Thyroid gland (tissue), 4 donors: ENCODE results near the gene NXF2B. TPM values are rescaled to one million over a fixed set of nuclear protein-coding genes. Genes with fewer than 3 reads are reported as not detected.

ENCODE experiments used
- DNase-seq, 2 donors: peaks; one replicate each; pipeline ENCODE4 v3.0.0-alpha.2; 2019
- H3K27ac ChIP-seq, 3 donors: fragments of 200-600 bp; sonication (generic); 1 replicate in 2 of 3; 2 replicates in 1 of 3; pipeline ENCODE4 v1.5.1; 2016 to 2019; ENCODE audit warnings: mild to moderate bottlenecking in 1 of 3, moderate library complexity in 1 of 3
- H3K27me3 ChIP-seq: fragments of 200-600 bp; sonication (generic); one replicate; pipeline ENCODE4 v1.5.1; 2019
- H3K36me3 ChIP-seq, 2 donors: fragments of 200-600 bp; sonication (generic); one replicate each; pipeline ENCODE4 v1.5.1; 2016 to 2019
- H3K4me1 ChIP-seq, 2 donors: fragments of 200-600 bp; sonication (generic); one replicate each; pipeline ENCODE4 v1.5.1; 2017 to 2019
- H3K4me3 ChIP-seq, 3 donors: fragments of 200-600 bp; sonication (generic); replicated peaks in 1 of 3; 1 replicate in 2 of 3; 2 replicates in 1 of 3; pipeline ENCODE4 v1.5.1; 2016; ENCODE audit warnings: mild to moderate bottlenecking in 1 of 3
- H3K9me3 ChIP-seq: fragments of 200-600 bp; sonication (generic); one replicate; pipeline ENCODE4 v1.5.1; 2017
- POLR2A ChIP-seq, 2 donors: fragments of 450-650 bp; IDR thresholded peaks; one replicate each; pipeline ENCODE4 v1.6.1; 2017; ENCODE audit warnings: antibody characterized with exemption in 2 of 2, mild to moderate bottlenecking in 2 of 2, moderate library complexity in 1 of 2
- WGBS, 2 donors: methylation state at CpG; one replicate each; pipeline ENCODE4 v1.1.5; 2017; 5-methylcytosine and 5-hydroxymethylcytosine counted together
- intact Hi-C: fragments of 100-400 bp; cut with DNase I; formaldehyde crosslinking; loops from one replicate; pipeline ENCODE4 v1.15.1; 2023
- total RNA-seq, 4 donors: library from RNA; depleted of rRNA; stranded (reverse); fragments of >200 nt; gene quantifications; one replicate each; pipeline ENCODE4 v1.2.3, GENCODE V29; 2016
- TF ChIP-seq, protein P1 (sequence below), 6 experiments: fragments of 200-600 bp in 3 of 6; fragments of 450-650 bp in 3 of 6; sonication (generic) in 3 of 6; IDR thresholded peaks; one replicate each; pipeline ENCODE4 v1.5.1; 2016 to 2019; ENCODE audit warnings: antibody characterized with exemption in 6 of 6, mild to moderate bottlenecking in 2 of 6, inconsistent platforms in 1 of 6, moderate library complexity in 1 of 6

NXF2B gene
- total RNA-seq, 4 donors from 2014 or later = not detected

DNA sequence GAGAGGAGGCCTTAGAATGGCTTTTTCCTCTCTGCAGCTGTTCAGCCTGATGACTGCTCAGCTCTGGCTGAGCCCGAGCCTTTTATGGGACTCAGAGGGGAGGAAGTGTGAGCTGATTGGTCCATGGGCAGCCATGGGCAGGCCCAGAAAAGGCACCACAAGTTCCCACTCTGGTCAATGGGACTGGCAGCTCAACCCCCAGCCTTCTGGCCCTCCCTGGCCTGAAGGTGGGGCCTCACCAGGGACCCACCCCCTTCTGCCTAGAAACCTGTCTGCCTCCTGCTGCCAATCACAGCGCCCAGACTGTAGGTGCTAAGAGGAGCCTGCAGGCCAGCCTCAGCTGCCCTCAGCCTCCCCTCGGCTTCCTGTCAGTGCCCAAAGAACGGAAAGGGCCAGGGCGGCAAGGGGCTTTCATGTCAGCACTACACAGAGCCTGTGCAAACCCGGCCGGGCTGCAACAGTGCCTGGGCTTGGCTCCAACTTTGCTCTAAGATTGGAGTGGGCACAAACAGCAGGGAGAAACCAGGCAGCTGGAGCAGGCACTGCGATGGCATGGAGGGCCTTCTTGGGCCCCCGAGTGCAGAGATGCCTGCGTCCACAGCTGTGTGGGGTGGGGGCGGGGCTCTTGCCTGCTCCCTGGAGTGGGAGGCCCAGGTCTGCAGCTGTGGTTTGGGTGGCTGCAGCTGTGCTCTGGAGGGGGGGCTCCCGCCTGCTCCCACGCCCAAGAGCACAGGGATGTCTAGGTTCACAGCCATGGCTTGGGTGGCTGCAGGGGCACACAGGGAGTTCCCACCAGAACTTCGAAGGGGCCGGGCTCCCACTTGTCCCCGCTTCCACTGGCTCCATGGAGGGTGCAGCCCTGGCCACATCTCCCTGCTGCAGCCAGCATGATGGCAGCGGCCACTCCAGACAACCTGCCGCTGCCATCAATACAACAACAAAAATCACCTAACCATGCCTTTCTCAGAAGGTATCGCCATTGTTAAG, 100.2 kb downstream of the NXF2B start:
- Histone ChIP-seq H3K9me3 (no peaks in the 10 kb centered on the region), H3K27ac (no peak overlapping the region), H3K4me3 (no peak overlapping the region), H3K36me3 (no peaks in the 10 kb centered on the region), H3K27me3 (no peaks in the 10 kb centered on the region), H3K4me1 (no peaks in the 10 kb centered on the region)
- WGBS, 2 donors = 75 to 97% methylated on average over 2 to 5 of the region's 19 CpGs
- no peak for TF ChIP-seq POLR2A (IDR thresholded peaks at IDR 0.05)
- TF ChIP-seq, protein P1, sequence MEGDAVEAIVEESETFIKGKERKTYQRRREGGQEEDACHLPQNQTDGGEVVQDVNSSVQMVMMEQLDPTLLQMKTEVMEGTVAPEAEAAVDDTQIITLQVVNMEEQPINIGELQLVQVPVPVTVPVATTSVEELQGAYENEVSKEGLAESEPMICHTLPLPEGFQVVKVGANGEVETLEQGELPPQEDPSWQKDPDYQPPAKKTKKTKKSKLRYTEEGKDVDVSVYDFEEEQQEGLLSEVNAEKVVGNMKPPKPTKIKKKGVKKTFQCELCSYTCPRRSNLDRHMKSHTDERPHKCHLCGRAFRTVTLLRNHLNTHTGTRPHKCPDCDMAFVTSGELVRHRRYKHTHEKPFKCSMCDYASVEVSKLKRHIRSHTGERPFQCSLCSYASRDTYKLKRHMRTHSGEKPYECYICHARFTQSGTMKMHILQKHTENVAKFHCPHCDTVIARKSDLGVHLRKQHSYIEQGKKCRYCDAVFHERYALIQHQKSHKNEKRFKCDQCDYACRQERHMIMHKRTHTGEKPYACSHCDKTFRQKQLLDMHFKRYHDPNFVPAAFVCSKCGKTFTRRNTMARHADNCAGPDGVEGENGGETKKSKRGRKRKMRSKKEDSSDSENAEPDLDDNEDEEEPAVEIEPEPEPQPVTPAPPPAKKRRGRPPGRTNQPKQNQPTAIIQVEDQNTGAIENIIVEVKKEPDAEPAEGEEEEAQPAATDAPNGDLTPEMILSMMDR (IDR thresholded peaks at IDR 0.05) = no peak
- intact Hi-C loops = no loop called here
- no peak for DNase-seq

DNA sequence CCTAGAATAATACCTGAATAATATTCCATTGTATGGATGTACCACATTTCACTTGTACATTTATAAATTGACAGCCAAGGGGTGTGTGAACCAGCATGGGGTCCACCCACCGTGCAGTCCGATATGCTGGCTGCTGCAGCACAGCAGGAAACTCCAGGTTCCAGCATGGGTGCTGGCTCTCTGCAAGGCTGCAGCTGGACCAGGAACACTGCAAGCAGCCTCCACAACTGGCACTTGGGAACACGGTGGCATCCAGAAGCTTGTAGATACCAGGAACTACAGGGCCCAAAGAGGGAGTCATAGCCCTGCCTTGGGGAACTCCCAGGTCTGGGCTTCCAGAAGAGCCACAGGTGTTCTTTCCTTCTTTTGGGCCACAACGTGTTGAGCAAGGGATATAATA, 101.6 kb downstream of the NXF2B start:
- WGBS, 2 donors = 69 to 83% methylated on average over 4 of the region's 4 CpGs
- no peak for DNase-seq
- intact Hi-C loops = no loop called here
- Histone ChIP-seq H3K4me1 (no peaks in the 10 kb centered on the region), H3K9me3 (no peaks in the 10 kb centered on the region), H3K27ac (no peak overlapping the region), H3K27me3 (no peaks in the 10 kb centered on the region), H3K36me3 (no peaks in the 10 kb centered on the region), H3K4me3 (no peak overlapping the region)
- no peak for TF ChIP-seq POLR2A (IDR thresholded peaks at IDR 0.05)
- TF ChIP-seq, protein P1 (IDR thresholded peaks at IDR 0.05) = no peak

Other genes with a start within 250 kb of the NXF2B start
- gene TCP11X1, start 224.7 kb downstream of the NXF2B start, total RNA-seq = not detected
- not detected for gene NXF2, start 192.8 kb downstream of the NXF2B start, total RNA-seq
- gene TCP11X2, start 31.8 kb upstream of the NXF2B start, total RNA-seq = not detected
- gene TMSB15A, start 76.7 kb upstream of the NXF2B start, total RNA-seq = 1 to 10 TPM in 1 of 4 donors, under 1 TPM in 1, not detected in 2; 0.78 to 5.2 TPM
- gene ARMCX5, start 159.5 kb upstream of the NXF2B start, total RNA-seq = 10 to 100 TPM; 20.3 to 30.9 (median 27.1) TPM
- 10 to 100 TPM; 18.6 to 32.2 (median 26.2) TPM for gene GPRASP1, start 211.5 kb upstream of the NXF2B start, total RNA-seq